ENCODE data around the gene RAB11FIP4. TPM values are rescaled to one million over a fixed set of nuclear protein-coding genes. Genes with fewer than 3 reads are reported as not detected.

The RAB11FIP4 gene
- total RNA-seq, 1 experiment from 2014 or later, result 5.3 TPM

GRCh38 chr17:31525801-31526549 lies 134.5 kb downstream of the RAB11FIP4 start:
- Histone ChIP-seq H3K4me3 (no peak overlapping the region), H3K36me3 (no peaks in the 10 kb centered on the region), H3K27me3 (no peaks in the 10 kb centered on the region), H3K9me3 (no peaks in the 10 kb centered on the region)
- DNase-seq, result no peak

GRCh38 chr17:31527606-31528005 lies 136.1 kb downstream of the RAB11FIP4 start:
- Histone ChIP-seq H3K36me3 (no peaks in the 10 kb centered on the region), H3K4me3 (no peak overlapping the region), H3K27me3 (no peaks in the 10 kb centered on the region), H3K9me3 (no peaks in the 10 kb centered on the region)
- DNase-seq, result peak; percentile 48

- DNase-seq, result no peak
- H3K4me3 ChIP-seq, result no peak overlapping the region
- no peaks in the 10 kb centered on the region for H3K36me3 ChIP-seq
- H3K27me3 ChIP-seq, result no peaks in the 10 kb centered on the region
- no peaks in the 10 kb centered on the region for H3K9me3 ChIP-seq
Observed at GRCh38 chr17:31528291-31528874, 136.9 kb downstream of the RAB11FIP4 start.

DNA sequence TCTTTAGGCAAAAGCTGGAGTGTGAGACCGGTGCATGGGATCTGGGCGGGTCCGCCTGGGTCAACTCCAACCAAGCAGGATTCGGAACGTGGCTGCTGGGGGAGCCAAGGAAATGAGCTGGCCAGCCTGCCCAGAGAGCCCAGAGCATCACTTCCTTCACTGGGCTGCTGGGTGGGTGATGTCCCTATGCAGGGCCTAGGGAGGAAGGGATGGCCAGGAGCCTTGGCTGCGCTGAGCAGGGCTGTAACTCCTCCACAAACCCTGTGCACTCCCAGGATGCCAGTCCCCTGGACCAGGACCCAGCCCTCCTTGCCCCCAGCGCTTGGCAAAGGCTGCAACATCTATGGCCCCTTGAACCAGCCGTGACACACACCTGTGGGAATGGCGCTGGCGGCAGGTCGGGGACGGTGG lies 138.4 kb downstream of the RAB11FIP4 start:
- Histone ChIP-seq H3K27me3 (no peaks in the 10 kb centered on the region), H3K4me3 (no peak overlapping the region), H3K9me3 (no peaks in the 10 kb centered on the region), H3K36me3 (no peaks in the 10 kb centered on the region)
- peak; percentile 47 for DNase-seq

- Histone ChIP-seq H3K4me3 (no peak overlapping the region), H3K36me3 (no peaks in the 10 kb centered on the region), H3K27me3 (no peaks in the 10 kb centered on the region), H3K9me3 (no peaks in the 10 kb centered on the region)
- no peak for DNase-seq
Observed at GRCh38 chr17:31530391-31530985, 139.0 kb downstream of the RAB11FIP4 start.

DNA sequence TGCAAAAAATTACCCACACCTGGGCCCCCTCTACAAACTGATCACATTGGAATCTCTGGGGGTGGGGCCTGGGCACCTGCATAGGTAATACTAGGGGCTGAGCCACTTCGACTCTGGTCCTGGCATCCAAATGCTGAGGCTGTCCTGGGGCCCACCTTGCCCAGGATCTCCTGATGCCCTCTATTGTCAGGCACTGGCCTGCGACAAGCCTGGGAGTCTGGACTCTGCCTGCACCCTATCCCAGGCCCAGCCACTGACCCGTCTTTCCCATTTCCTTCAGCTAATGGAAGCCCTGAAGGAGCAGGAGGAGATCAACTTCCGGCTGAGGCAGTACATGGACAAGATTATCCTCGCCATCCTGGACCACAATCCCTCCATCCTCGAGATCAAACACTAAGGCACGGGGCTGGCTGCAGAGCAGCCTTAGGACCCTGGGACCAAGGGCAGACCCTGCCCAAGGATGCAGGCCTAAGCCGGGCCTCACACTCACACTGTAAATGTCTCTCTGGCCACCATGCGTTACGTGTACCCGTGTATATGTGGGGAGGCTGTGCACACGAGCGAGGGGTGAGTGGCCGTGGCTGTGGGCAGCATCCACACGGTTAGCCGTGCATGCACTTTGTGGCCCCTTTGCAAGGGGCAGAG lies 140.0 kb downstream of the RAB11FIP4 start:
- no peak overlapping the region for H3K4me3 ChIP-seq
- H3K36me3 ChIP-seq, result no peaks in the 10 kb centered on the region
- no peak for DNase-seq
- H3K9me3 ChIP-seq, result no peaks in the 10 kb centered on the region
- no peaks in the 10 kb centered on the region for H3K27me3 ChIP-seq

DNA sequence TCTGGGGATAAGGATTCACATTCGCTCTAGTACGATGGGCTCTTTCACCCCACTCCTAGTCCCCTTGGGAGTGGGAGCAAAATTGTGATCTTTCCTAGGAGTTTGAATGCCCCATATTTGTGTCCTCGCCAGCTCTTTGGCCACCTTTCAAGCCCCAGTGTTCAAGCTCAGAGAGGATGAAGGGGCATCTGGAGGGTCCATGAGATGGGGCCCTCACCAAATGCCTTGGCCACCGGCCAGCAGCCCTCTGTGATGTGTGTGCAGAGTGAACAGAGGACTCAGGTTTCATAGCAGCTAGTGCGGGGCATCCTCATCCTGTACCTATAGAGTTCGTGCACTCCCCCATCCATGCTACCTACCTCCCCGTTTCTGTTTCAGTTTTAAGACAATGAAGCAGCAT lies 140.6 kb downstream of the RAB11FIP4 start:
- H3K9me3 ChIP-seq, result no peaks in the 10 kb centered on the region
- H3K4me3 ChIP-seq, result no peak overlapping the region
- no peaks in the 10 kb centered on the region for H3K27me3 ChIP-seq
- no peak for DNase-seq
- H3K36me3 ChIP-seq, result no peaks in the 10 kb centered on the region

DNA sequence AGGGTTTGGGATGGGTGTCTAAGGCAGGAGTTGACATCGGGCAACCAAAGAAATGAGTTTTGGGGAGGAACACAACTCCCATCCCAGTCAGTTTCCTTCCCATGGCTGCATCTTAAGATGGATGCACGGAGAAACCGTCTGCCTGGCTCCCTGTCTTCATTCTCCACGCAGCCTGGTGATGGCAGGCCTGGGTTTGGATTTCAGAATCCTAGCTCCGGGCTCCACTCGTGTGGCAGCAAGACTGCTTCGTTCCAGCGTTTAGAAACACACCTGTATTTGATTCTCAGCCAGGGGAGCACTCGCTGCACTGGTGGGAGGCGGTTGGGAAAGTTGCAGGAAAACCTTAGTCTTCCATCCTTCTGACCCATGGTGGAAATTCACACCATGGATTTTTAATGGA lies 141.1 kb downstream of the RAB11FIP4 start:
- H3K4me3 ChIP-seq, result no peak overlapping the region
- H3K27me3 ChIP-seq, result no peaks in the 10 kb centered on the region
- DNase-seq, result no peak

GRCh38 chr17:31533546-31534155 lies 142.2 kb downstream of the RAB11FIP4 start:
- Histone ChIP-seq H3K36me3 (no peaks in the 10 kb centered on the region), H3K4me3 (no peak overlapping the region), H3K27me3 (no peaks in the 10 kb centered on the region), H3K9me3 (no peaks in the 10 kb centered on the region)
- DNase-seq, result peak; percentile 91

More for the DNA sequence above, 141.1 kb downstream of the RAB11FIP4 start:
- H3K36me3 ChIP-seq, result no peaks in the 10 kb centered on the region
- H3K9me3 ChIP-seq, result no peaks in the 10 kb centered on the region

GRCh38 chr17:31534223-31534888 lies 142.9 kb downstream of the RAB11FIP4 start:
- no peaks in the 10 kb centered on the region for H3K27me3 ChIP-seq
- no peak overlapping the region for H3K4me3 ChIP-seq
- peak; percentile 81 for DNase-seq
- no peaks in the 10 kb centered on the region for H3K9me3 ChIP-seq
- no peaks in the 10 kb centered on the region for H3K36me3 ChIP-seq

DNA sequence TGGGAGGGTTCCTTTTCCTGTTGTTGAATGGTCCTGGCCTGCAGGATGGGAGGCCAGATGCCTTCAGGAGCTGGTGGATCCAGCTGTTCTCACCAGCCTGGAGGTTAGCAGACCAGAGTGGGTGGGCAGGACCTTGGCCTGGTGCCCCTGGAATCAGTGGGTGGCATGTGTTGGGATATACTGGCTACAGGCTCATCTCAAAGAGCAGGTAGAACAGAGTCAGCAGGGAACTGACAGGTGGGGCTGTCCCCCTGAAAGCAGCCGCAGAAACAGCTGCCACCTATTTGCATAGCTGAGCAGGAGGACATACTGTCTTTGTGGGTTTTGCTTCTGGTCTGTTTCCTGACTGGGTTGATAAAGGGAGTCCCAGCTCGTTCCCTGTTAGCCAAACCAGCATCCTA lies 144.1 kb downstream of the RAB11FIP4 start:
- Histone ChIP-seq H3K27me3 (no peaks in the 10 kb centered on the region), H3K36me3 (no peaks in the 10 kb centered on the region), H3K4me3 (no peak overlapping the region), H3K9me3 (no peaks in the 10 kb centered on the region)
- DNase-seq, result peak; percentile 23

DNA sequence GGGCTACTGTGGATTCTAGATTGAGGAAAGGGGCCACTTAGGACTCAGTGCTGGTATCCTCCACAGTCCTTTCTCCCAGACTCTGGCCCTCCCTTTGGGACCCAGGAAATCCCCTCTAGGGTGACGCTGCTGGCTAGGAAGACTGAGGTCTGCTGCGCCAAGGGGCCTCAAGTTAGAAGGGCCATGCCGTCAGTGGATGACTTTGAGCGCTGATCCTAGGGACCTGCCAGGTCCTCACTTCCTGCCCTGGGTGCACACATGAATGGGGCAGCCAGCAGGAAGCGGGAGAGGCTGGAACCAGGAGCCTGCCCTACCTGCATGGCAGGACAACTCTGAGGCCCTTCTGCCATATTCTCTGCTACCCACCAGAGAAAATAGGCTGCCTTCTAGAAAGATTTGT lies 145.0 kb downstream of the RAB11FIP4 start:
- Histone ChIP-seq H3K9me3 (no peaks in the 10 kb centered on the region), H3K27me3 (no peaks in the 10 kb centered on the region), H3K36me3 (no peaks in the 10 kb centered on the region), H3K4me3 (no peak overlapping the region)
- no peak for DNase-seq

DNA sequence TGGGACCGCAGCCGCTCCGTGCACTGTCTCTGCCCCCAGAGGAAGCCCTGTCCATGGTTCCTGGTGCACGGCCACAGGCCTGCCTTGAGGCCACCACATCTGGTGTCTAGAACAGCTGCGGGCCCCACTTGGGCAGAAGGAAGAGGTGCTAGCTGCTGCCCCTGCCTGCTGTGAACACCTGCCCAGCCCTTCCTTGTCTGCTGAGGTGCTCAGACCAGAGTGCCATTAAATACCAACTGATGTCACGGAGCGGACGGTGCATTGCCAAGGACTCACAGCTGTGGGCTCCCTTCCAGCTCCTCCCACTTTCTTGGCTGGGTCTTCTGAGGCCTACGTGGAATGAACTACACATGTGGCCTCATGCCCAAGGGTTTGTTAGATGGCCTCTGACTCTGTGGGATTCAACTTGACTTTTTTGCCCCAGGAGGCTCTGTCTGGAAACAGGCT lies 146.1 kb downstream of the RAB11FIP4 start:
- Histone ChIP-seq H3K27me3 (no peaks in the 10 kb centered on the region), H3K36me3 (no peaks in the 10 kb centered on the region), H3K4me3 (no peak overlapping the region), H3K9me3 (no peaks in the 10 kb centered on the region)
- peak; percentile 58 for DNase-seq

- H3K9me3 ChIP-seq, result no peaks in the 10 kb centered on the region
- H3K36me3 ChIP-seq, result no peaks in the 10 kb centered on the region
- H3K4me3 ChIP-seq, result no peak overlapping the region
- DNase-seq, result no peak
- no peaks in the 10 kb centered on the region for H3K27me3 ChIP-seq
Observed at GRCh38 chr17:31538080-31538762, 146.7 kb downstream of the RAB11FIP4 start.

GRCh38 chr17:31540602-31541307 lies 149.3 kb downstream of the RAB11FIP4 start:
- no peak for DNase-seq
- Histone ChIP-seq H3K36me3 (no peaks in the 10 kb centered on the region), H3K4me3 (no peak overlapping the region), H3K9me3 (no peaks in the 10 kb centered on the region), H3K27me3 (no peaks in the 10 kb centered on the region)
